HepG2 (cell line): ENCODE data around the gene HAGH. TPM values are rescaled to one million over a fixed set of nuclear protein-coding genes. Genes with fewer than 3 reads are reported as not detected.

Experiments
- CHD2 ChIP-seq: IDR thresholded peaks from 2 replicates; pipeline ENCODE4 v1.6.1; 2011; ENCODE audit warnings: low read depth, low read length, improper control_type of control experiment
- MXI1 ChIP-seq: IDR thresholded peaks from 3 replicates; pipeline ENCODE4 v1.6.1; 2012; ENCODE audit warnings: low read depth, low read length, inconsistent platforms, borderline replicate concordance
- NKX3-1 ChIP-seq: sonication (generic); formaldehyde crosslinking; IDR thresholded peaks from 2 replicates; pipeline ENCODE4 v1.5.0; 2020; ENCODE audit warnings: missing genetic modification reagents
- RXRA ChIP-seq: sonication (generic); formaldehyde crosslinking; IDR thresholded peaks from 2 replicates; pipeline ENCODE4 v1.5.1; 2020; ENCODE audit warnings: missing genetic modification reagents
- SETDB1 ChIP-seq: sonication (generic); formaldehyde crosslinking; IDR thresholded peaks from 2 replicates; pipeline ENCODE4 v1.5.1; 2020; ENCODE audit warnings: missing genetic modification reagents, mild to moderate bottlenecking, borderline replicate concordance
- TP53 ChIP-seq: sonication (generic); formaldehyde crosslinking; conservative IDR thresholded peaks from 2 replicates; pipeline ENCODE4 v1.4.0; 2020; ENCODE audit warnings: missing genetic modification reagents
- WIZ ChIP-seq: sonication (generic); formaldehyde crosslinking; IDR thresholded peaks from 2 replicates; pipeline ENCODE4 v1.5.1; 2020; ENCODE audit warnings: mild to moderate bottlenecking, missing genetic modification reagents
- ZNF263 ChIP-seq: sonication (generic); formaldehyde crosslinking; IDR thresholded peaks from 2 replicates; pipeline ENCODE4 v1.4.0; 2020; ENCODE audit warnings: missing genetic modification reagents
- ZNF383 ChIP-seq: sonication (generic); formaldehyde crosslinking; IDR thresholded peaks from 2 replicates; pipeline ENCODE4 v1.4.0; 2020; ENCODE audit warnings: missing genetic modification reagents, mild to moderate bottlenecking, borderline replicate concordance
- ZNF543 ChIP-seq: sonication (generic); formaldehyde crosslinking; IDR thresholded peaks from 2 replicates; pipeline ENCODE4 v1.4.0; 2020; ENCODE audit warnings: mild to moderate bottlenecking, missing genetic modification reagents
- ZNF768 ChIP-seq: sonication (generic); formaldehyde crosslinking; IDR thresholded peaks from 2 replicates; pipeline ENCODE4 v1.4.0; 2020; ENCODE audit warnings: missing genetic modification reagents
- ZSCAN21 ChIP-seq: sonication (generic); formaldehyde crosslinking; IDR thresholded peaks from 2 replicates; pipeline ENCODE4 v1.8.0; 2022; ENCODE audit warnings: mild to moderate bottlenecking, missing genetic modification reagents, moderate library complexity, borderline replicate concordance
- polyA plus RNA-seq, 8 experiments: library from polyadenylated mRNA; depleted of rRNA in 3 of 8; stranded (reverse) in 7 of 8; unstranded in 1 of 8; fragments of >200 nt; fragmentation: Illumina TruSeq in 4 of 8; extraction: Trizol in 4 of 8; gene quantifications; 2 replicates each; pipeline versions ENCODE4 v1.2.1 to v1.2.3, GENCODE V29; 2011 to 2016; ENCODE audit warnings: low read depth in 4 of 8, missing spikeins in 1 of 8, mixed read lengths in 1 of 8; ENCODE audit not compliant: insufficient read depth in 1 of 8
- total RNA-seq, 5 experiments: library from RNA; depleted of rRNA; stranded (reverse); fragments of >200 nt; fragmentation: Illumina TruSeq; extraction: Trizol; gene quantifications; 2 replicates each; pipeline ENCODE4 v1.2.3, GENCODE V29; 2016; ENCODE audit warnings: low read depth in 1 of 5
- TF ChIP-seq, protein P1 (sequence below): sonication (generic); formaldehyde crosslinking; IDR thresholded peaks from 2 replicates; pipeline ENCODE4 v1.8.0; 2022; ENCODE audit warnings: mild to moderate bottlenecking, missing genetic modification reagents, moderate library complexity
- TF ChIP-seq, protein P2 (sequence below): sonication (generic); formaldehyde crosslinking; IDR thresholded peaks from 2 replicates; pipeline ENCODE4 v1.5.1; 2020; ENCODE audit warnings: mild to moderate bottlenecking, missing genetic modification reagents
- TF ChIP-seq, protein P3 (sequence below): sonication (generic); formaldehyde crosslinking; IDR thresholded peaks from 2 replicates; pipeline ENCODE4; 2020; ENCODE audit warnings: missing genetic modification reagents, mild to moderate bottlenecking, borderline replicate concordance
- TF ChIP-seq, protein P4 (sequence below): IDR thresholded peaks from 2 replicates; pipeline ENCODE4 v1.6.1; 2016; ENCODE audit warnings: mild to moderate bottlenecking, missing biosample characterization, missing genetic modification reagents

HAGH gene
- total and polyA plus RNA-seq, 2 of the 13 experiments (the other 11 are each of a cell fraction or from before 2014, with no cell fraction given): 70.4 to 95.4 TPM

DNA sequence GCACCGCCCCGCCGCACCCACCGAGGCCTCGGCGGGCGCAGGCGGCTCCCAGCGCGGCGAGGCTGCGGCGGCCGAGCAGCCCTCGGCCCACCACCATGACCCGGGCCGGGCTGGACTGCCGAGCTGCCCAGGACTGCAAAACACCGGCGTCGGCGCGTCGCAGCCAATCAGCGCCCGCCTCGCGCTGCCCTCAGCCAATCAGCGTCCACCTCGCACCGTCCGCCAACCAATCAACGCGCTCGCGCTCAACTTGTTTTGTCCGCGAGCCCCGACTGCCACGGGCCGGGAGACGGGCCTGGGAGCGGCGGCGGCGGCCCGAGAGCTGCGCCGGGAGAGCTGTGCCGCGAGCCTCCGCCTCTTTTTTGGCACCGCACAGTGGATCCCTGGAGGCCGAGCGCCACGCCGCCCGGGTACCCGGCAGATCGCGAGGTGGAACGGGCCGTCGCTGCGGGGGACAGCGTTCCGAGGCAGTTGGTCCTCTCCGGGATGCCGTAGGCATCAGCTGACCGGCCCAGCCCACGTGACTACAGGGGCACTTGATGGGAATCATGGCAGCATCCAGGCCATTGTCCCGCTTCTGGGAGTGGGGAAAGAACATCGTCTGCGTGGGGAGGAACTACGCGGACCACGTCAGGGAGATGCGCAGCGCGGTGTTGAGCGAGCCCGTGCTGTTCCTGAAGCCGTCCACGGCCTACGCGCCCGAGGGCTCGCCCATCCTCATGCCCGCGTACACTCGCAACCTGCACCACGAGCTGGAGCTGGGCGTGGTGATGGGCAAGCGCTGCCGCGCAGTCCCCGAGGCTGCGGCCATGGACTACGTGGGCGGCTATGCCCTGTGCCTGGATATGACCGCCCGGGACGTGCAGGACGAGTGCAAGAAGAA is at the start of gene HAGH, which contains the start of gene FAHD1 (continued):
- TF ChIP-seq, protein P1, sequence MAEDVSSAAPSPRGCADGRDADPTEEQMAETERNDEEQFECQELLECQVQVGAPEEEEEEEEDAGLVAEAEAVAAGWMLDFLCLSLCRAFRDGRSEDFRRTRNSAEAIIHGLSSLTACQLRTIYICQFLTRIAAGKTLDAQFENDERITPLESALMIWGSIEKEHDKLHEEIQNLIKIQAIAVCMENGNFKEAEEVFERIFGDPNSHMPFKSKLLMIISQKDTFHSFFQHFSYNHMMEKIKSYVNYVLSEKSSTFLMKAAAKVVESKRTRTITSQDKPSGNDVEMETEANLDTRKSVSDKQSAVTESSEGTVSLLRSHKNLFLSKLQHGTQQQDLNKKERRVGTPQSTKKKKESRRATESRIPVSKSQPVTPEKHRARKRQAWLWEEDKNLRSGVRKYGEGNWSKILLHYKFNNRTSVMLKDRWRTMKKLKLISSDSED (CRISPR knock-in tag): no peak; the same call in 1 of the 2 replicates
- TF ChIP-seq NKX3-1 (CRISPR knock-in tag) (peak; percentile 16), ZNF768 (peak; percentile 70; the same call in 1 of the 2 replicates), WIZ (0 out of 2 replicates have a peak, but pooled peaks have one; percentile 45), CHD2 (peak; percentile 11; the same call in 1 of the 2 replicates), SETDB1 (CRISPR knock-in tag) (no peak), ZNF263 (CRISPR knock-in tag) (no peak; the same call in none of the 2 replicates), ZSCAN21 (CRISPR knock-in tag) (peak; percentile 95), ZNF383 (CRISPR knock-in tag) (no peak), TP53 (CRISPR knock-in tag) (no peak), ZNF543 (CRISPR knock-in tag) (peak; percentile 73; the same call in 1 of the 2 replicates), MXI1 (peak; percentile 67; the same call in 2 of the 3 replicates), RXRA (CRISPR knock-in tag) (peak; percentile 85)
- TF ChIP-seq, protein P2, sequence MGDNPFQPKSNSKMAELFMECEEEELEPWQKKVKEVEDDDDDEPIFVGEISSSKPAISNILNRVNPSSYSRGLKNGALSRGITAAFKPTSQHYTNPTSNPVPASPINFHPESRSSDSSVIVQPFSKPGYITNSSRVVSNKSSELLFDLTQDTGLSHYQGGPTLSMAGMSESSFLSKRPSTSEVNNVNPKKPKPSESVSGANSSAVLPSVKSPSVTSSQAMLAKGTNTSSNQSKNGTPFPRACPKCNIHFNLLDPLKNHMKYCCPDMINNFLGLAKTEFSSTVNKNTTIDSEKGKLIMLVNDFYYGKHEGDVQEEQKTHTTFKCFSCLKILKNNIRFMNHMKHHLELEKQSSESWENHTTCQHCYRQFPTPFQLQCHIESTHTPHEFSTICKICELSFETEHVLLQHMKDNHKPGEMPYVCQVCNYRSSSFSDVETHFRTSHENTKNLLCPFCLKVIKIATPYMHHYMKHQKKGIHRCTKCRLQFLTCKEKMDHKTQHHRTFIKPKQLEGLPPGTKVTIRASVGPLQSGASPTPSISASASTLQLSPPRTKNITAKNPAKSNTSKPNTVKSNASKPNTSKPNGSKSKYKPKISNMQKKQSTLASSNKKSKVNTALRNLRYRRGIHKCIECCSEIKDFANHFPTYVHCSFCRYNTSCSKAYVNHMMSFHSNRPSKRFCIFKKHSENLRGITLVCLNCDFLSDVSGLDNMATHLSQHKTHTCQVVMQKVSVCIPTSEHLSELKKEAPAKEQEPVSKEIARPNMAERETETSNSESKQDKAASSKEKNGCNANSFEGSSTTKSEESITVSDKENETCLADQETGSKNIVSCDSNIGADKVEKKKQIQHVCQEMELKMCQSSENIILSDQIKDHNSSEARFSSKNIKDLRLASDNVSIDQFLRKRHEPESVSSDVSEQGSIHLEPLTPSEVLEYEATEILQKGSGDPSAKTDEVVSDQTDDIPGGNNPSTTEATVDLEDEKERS: peak; percentile 60; the same call in 1 of the 2 replicates
- TF ChIP-seq, protein P3, sequence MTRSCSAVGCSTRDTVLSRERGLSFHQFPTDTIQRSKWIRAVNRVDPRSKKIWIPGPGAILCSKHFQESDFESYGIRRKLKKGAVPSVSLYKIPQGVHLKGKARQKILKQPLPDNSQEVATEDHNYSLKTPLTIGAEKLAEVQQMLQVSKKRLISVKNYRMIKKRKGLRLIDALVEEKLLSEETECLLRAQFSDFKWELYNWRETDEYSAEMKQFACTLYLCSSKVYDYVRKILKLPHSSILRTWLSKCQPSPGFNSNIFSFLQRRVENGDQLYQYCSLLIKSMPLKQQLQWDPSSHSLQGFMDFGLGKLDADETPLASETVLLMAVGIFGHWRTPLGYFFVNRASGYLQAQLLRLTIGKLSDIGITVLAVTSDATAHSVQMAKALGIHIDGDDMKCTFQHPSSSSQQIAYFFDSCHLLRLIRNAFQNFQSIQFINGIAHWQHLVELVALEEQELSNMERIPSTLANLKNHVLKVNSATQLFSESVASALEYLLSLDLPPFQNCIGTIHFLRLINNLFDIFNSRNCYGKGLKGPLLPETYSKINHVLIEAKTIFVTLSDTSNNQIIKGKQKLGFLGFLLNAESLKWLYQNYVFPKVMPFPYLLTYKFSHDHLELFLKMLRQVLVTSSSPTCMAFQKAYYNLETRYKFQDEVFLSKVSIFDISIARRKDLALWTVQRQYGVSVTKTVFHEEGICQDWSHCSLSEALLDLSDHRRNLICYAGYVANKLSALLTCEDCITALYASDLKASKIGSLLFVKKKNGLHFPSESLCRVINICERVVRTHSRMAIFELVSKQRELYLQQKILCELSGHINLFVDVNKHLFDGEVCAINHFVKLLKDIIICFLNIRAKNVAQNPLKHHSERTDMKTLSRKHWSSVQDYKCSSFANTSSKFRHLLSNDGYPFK: peak; percentile 92
- TF ChIP-seq, protein P4, sequence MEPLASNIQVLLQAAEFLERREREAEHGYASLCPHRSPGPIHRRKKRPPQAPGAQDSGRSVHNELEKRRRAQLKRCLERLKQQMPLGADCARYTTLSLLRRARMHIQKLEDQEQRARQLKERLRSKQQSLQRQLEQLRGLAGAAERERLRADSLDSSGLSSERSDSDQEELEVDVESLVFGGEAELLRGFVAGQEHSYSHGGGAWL (CRISPR knock-in tag): peak; percentile 94; the same call in 1 of the 2 replicates
